GM15510 (cell line): ENCODE data around the gene PLEKHA5.

Source experiments
- POLR2A ChIP-seq: IDR thresholded peaks from 3 replicates; pipeline ENCODE4 v1.6.1; 2011; ENCODE audit warnings: borderline replicate concordance; ENCODE audit not compliant: insufficient read length; ENCODE audit errors: extremely low read depth

Gene PLEKHA5

GRCh38 chr12:19115285-19115684 is 14.2 kb upstream of the PLEKHA5 start:
- TF ChIP-seq POLR2A, result no peak

- no peak for TF ChIP-seq POLR2A
Measured at GRCh38 chr12:19119440-19119839, 10.1 kb upstream of the PLEKHA5 start.

- no peak for TF ChIP-seq POLR2A
Measured at GRCh38 chr12:19120795-19121194, 8.7 kb upstream of the PLEKHA5 start.

- no peak for TF ChIP-seq POLR2A
Measured at GRCh38 chr12:19121449-19122018, 8.0 kb upstream of the PLEKHA5 start.

GRCh38 chr12:19125325-19125724 is 4.2 kb upstream of the PLEKHA5 start:
- no peak for TF ChIP-seq POLR2A

- TF ChIP-seq POLR2A, result no peak
Measured at GRCh38 chr12:19127270-19127669, 2.3 kb upstream of the PLEKHA5 start.

GRCh38 chr12:19128485-19128884 is 1.0 kb upstream of the PLEKHA5 start:
- no peak for TF ChIP-seq POLR2A

- no peak for TF ChIP-seq POLR2A
Measured at GRCh38 chr12:19129122-19129485, 429 bp upstream of the PLEKHA5 start.

- no peak for TF ChIP-seq POLR2A
Measured at GRCh38 chr12:19130224-19131024, 891 bp downstream of the PLEKHA5 start.

GRCh38 chr12:19131025-19131444 is 1.5 kb downstream of the PLEKHA5 start:
- no peak for TF ChIP-seq POLR2A

- TF ChIP-seq POLR2A, result no peak
Measured at GRCh38 chr12:19138551-19138950, 9.0 kb downstream of the PLEKHA5 start.

- TF ChIP-seq POLR2A, result no peak
Measured at GRCh38 chr12:19138956-19139355, 9.4 kb downstream of the PLEKHA5 start.

- no peak for TF ChIP-seq POLR2A
Measured at GRCh38 chr12:19139615-19140194, 10.2 kb downstream of the PLEKHA5 start.

- TF ChIP-seq POLR2A, result no peak
Measured at GRCh38 chr12:19140381-19141236, 11.1 kb downstream of the PLEKHA5 start.

GRCh38 chr12:19142499-19142898 is 13.0 kb downstream of the PLEKHA5 start:
- TF ChIP-seq POLR2A, result no peak
